GM21786 (cell line): ENCODE measurements around the gene RPRM.
"Not testable (repeated sequence)": the region's sequence is repeated elsewhere in the genome, so short reads cannot be mapped to it uniquely, and the experiment has no call there.

Experiments
- ATAC-seq: cut with Tn5 transposase; IDR thresholded peaks from one replicate; pipeline ENCODE4 v1.9.1; 2021; ENCODE audit not compliant: unreplicated experiment

The RPRM gene

DNA sequence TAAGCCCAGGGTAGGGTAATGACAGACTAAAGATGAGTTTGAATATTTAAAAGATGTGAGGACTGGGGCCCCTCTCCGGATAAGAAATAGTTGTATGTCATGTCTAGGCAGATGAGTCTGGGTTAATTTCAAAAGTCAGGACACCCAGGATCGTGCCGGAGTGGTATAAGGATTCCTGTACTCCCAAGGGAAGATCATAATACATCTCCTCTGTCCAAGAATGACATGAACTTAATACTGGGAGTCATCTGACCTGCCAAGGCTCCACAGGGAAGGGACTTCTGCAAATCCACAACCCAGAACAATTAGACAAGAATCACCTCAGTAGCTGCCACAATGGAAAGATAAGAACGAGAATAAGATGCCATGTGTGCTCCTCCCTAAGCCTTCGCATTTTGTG lies 17.1 kb downstream of the RPRM start:
- ATAC-seq: no peak

DNA sequence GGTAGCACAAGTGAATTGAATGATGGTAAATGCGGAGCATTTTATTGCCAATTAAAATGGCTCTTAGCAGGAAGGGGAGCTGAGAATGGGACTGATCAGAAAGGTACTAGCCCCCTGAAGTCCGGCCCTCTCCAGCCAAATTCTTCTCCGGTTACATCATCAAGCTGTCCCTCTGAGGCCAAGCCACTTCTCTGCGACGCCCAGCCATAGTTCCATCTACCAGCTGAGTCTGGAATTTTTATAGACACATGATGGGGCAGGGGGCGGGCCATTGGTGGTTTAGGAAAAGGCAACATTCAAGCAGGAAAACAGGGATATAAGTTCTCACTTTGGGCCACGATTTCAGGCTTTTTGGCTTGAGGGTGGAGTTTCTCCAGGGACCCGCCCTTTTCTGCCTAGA lies 22.7 kb downstream of the RPRM start:
- ATAC-seq: no peak

DNA sequence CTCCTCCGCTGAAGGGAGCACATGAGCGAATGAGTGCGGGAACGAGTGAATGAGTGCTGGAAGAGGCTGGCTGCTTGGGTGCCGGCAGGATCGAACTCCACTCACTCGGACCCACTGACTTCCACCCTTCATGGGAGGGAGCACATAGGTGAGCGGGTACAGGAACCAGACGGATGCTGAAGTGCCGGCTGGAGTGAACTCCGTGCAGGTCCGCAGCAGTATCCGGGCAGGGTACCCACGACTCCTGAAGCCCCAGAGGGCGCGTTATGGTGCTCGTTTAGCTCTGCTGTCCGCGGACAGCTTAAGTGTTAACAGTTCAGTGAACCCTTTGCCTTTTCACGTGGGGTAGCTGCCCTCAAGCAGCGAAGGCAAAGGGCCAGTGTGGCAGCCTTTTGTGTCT lies 23.2 kb downstream of the RPRM start:
- no peak for ATAC-seq

DNA sequence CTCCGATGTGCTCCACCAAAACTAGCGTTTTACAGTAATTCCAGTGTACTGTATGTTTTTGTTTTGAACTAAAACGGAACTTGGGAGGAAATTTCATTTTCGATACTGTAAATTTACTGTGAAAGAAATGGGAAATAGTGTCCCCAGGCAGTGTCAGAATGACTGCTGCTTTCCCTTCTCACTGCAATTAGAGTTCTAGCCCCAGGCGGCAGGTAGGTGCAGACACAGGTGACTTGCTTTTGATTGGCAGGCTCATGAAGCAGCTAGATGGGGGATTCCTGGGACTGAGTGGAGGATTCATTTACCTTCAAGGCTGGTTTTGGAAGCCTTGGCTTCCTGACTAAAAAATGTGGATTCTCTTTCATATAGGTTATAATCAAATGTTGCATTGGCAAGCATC lies 27.0 kb downstream of the RPRM start:
- no peak for ATAC-seq

DNA sequence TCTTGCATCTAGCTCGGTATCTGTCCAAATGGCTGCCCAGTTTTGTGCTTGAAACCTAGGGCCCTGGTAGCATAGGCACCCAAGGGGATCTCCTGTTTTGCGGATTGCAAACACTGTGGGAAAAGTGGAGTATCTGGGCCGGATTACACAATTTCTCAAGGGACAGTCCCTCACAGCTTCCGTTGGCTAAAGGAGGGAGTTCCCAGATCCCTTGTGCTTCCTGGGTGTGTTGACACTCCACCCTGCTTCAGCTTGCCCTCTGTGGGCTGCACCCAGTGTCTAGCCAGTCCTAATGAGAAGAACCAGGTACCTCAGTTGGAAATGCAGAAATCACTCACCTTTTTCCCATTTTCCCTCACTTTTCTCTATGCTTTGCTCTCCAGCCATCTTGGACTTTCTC lies 35.5 kb downstream of the RPRM start:
- ATAC-seq: no peak

DNA sequence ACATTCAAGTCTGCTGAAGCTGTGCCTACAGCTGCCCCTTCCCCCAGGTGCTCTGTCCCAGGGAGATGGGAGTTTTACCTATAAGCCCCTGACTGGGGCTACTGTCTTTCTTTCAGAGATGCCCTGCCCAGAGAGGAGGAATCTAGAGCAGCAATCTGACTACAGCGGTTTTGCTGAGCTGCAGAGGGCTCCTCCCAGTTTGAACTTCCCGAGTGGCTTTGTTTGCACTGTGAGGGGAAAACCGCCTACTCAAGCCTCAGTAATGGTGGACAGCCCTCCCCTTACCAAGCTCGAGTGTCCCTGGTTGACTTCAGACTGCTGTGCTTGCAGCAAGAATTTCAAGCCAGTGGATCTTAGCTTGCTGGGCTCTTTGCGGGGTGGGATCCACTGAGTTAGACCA lies 35.9 kb downstream of the RPRM start:
- ATAC-seq: not testable (repeated sequence)

DNA sequence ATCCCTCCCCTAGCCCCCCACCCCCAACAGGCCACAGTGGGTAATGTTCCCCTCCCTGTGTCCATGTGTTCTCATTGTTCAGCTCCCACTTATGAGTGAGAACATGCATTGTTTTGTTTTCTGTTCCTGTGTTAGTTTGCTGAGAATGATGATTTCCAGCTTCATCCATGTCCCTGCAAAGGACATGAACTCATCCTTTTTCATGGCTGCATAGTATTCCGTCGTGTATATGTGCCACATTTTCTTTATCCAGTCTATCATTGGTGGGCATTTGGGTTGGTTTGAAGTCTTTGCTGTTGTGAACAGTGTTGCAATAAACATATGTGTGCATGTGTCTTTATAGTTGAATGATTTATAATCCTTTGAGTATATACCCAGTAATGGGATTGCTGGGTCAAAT lies 38.5 kb downstream of the RPRM start:
- not testable (repeated sequence) for ATAC-seq

DNA sequence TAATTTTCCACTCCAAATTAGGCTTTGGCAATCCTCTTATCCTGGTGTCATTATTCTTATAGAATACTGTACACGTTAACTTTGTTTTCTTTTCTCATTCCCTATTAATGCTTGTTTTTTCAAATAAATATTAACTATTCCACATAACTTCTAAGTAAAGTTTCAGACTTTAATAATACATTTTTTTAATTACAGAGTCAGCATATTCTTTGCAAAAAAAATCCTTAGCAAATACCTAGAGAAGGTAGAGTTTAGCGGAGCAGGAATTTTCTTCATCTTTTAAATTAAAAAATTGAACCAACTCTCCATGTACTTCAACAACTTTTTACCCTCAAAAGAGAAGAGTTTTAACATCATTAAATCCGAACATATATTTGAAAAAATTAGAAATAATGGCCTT lies 45.2 kb downstream of the RPRM start:
- no peak for ATAC-seq

DNA sequence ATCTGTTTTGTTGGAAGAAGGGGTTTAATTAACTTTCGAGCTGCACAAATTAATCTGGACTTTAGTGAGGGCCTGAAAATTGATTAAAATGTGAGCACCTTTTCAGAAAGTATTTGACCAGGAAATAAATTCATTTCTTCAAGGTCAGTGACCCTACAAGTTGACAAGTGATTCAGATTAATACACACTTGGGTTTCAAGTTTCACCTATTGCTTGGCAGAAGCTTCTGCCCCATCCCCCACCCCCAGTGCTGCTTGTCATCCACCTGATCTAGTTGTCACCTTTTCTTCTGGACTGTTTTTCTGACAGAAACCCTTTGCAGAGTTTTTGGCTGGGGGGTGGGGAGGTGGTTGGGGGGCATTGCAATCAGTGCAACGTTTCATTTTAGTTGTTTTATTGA lies 46.2 kb downstream of the RPRM start:
- no peak for ATAC-seq

DNA sequence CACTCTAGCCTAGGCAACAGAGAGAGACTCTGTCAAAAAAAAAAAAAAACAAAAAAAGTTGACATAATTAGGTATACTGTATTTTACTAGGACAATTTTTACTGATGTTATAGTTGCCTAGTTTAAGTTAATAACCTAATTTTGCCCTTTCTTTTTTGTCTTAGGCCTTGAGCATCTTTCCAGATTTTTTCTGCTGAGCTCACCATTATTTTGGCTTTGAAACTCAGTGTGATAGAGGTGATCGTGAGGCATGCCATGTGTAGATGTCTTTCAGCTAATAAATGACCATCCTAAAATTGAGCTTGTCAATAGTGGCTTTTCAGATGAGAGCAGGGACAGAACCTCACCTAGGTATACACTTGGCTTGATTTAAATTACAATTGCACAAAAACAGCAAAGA lies 47.4 kb downstream of the RPRM start:
- no peak for ATAC-seq
